M059J (cell line): ENCODE data around the gene MYL6B. TPM values are rescaled to one million over a fixed set of nuclear protein-coding genes. Genes with fewer than 3 reads are reported as not detected.
A peak's percentile ranks its signal among the peaks of the same experiment; 100 is the strongest.

Source experiments
- DNase-seq: peaks from one replicate; pipeline ENCODE4 v3.0.0-alpha.2; 2012; ENCODE audit warnings: low read depth
- total RNA-seq: library from RNA; depleted of rRNA; stranded (reverse); fragments of >200 nt; shearing (Covaris generic); gene quantifications from 2 replicates; pipeline ENCODE4 v1.2.3, GENCODE V29; 2014

Gene MYL6B
- total RNA-seq, 1 experiment from 2014 or later: 84.5 TPM

DNA sequence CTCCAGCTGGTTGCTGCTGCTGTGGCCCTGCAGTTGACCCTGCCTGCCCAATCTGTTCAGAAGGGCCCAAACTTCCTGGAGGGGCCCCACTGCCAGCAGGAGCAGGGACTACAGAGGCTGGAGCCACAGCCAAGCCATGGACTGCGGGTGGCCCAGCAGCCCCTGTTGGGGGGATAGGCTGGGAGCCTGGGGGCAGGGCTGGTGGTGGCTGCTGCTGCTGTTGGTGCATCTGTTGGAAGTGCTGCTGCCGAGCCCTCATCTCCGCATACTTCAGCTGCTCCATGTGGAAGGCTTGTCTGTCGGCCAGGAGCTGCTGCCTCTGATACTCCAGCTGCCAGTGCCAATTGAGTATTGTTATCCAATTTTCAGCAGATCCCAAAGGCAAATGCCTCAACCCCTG lies 13.0 kb downstream of the MYL6B start:
- no peak for DNase-seq

DNA sequence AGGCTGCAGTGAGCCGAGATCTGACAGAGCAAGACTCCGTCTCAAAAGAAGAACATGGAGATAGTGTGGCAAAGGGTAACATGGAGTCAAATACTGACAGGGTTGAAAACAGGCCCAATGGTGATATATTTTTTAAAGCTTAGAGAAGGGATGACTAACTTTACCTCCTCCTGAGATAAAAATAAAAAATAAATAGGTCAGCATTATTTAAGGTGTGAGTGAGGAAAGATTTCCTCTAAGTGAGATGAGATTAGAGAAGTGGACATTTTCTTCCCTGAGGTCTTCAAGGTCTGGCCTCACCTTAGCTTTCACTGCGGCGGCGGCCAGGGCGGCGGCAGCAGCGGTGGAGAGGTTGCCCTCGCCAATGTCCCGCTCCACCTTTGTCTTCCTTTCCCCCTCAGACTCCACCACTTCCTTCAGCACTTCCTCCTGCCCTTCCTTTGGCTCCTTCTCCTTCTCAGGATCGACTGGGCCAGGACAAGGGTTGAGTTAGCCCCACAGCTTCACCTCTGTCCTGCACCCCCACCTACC lies 16.9 kb downstream of the MYL6B start:
- no peak for DNase-seq

DNA sequence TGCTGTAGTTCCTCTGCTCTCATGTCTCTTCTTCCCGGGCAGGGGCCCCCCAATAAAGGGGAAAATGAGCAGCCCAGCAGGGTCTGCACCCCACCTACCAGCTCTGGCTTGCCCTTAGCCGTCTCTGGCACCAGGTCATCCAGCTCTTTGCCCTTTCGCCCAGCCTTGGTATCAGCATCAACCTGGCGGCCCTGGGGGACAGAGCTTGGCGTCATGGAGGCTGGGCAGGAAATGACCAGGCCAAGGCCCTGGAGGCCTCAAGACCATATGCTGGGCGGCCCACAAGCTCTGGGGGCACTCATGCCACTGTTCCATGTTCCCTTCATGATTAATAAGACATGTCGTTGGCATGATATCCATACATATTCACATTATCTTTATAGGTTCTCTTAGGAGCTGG lies 20.5 kb downstream of the MYL6B start:
- no peak for DNase-seq

DNA sequence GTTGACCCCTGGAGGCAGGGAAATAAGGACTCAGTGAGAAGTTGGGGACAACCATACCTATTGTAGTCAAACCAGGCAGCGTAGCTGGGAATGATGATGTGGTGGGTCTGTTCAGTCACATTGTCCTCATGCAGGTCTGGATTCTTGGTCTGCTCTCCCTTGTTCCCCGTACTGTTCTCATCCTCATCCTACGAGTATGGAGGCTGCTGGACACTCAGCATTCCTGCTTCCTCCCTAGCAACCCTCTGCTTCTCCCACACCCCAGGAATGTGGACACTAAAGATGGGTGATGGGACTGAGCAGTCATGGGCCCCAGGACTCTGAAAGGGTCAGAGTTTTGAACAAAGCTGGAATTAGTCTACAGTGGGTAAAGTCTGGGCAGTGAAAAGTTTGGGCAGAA lies 26.0 kb downstream of the MYL6B start:
- no peak for DNase-seq

DNA sequence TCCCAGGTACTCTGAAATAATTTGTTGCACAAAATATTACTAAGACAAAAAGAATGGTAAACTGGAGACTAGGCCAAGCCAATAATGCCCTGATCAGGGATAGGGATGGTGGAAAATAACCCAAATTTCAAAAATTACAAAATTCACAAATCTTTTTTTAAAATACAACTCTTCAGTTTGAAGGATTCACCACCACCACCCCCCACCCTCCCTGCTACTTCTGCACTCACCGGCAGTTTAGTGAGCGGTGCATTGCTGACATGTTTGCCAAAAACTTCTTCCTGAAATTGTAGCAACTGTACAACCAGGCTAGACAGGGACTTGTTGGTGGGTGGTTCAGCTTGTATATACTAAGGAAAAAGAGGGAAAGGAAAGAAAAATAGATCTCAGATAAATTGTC lies 34.6 kb downstream of the MYL6B start:
- no peak for DNase-seq

DNA sequence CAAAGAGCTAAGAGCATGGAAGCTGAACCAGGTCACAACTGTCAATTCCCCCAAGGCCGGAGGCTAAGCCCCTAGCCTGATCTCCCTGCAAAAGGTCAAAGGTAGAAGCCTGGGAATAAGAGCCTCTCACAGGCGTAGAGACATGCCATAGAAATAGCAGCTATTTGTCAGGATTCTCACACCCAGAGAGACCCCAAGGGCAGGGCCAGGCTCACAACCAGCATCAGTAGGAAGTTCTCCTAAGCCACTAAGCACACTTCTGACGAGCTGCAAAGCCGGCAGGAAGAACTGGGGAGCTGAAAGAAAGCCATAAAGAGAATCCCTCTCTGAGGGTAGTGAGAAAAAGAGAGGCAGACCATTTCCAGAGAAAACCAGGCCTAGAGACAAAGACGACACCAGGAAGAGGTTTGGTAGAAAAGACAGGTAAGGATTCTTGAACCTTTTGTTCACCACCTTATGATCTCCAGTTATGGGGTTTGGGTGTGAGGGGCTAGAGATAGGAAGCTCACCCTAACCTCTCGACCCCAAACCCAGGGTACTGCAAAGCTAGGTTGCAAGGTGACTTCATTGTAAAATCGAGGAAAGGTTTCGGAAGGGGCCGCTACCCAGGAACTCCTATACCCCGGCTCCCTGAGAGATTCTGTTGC lies 35.9 kb downstream of the MYL6B start:
- DNase-seq: no peak

DNA sequence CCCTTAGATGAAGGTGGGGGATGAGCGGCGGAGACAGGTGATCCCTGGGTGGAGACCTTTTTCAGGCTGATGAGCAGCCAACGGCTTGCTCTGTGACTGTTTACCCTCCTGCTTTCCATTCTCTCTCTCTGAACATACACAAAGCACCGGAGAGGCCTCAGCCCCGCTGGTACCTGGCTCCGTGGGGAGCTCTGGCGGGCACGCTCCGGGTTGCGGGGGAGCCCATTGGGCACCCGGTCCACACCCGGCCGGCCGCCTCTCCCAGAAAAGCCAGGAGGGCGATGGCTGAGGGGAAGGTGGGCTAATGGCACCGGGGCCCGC lies 36.4 kb downstream of the MYL6B start:
- no peak for DNase-seq

DNA sequence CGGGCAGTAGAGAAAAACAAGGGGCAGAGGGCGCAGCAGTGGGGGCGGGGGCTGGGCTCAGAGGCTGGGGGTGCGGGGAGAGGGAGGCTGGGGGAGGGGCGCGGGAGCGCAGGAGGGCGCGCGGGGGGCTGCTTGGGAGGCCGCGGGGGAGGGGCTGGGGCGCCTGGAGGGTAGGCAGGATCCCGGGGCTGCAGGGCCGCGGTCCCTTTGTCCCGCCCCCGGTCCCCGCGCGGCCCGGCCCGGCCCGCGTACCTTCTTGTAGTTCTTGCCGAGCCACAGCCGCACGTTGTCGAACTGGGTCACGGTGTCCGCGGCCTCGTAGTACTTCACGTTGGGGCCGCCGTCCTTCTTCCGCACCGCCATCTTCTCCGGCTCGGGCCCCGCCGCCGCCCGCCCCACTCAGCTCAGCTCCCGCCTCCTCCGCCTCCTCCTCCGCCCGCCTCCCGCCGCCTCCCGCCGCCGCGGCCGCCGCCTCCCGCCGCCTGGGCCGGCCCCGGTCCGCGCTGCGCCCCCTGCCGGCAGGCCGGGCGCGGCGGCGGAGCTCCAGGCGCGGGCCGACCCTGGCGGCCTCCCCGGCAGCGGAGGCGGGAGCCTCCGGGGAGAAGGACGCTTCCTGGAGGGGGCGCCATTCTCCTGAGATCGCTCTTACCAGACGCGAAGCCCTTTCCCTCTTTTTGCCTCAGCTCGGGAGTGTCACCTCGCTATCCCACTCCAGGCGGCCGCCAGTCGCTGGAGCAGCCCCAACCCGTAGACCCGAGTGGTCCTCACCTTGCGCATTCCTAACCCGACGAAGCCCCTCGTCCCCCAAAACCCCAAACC lies 36.9 kb downstream of the MYL6B start, which contains the start of gene SMARCC2:
TSS of gene SMARCC2 (minus strand) at position 385 of the 819 bp plus-strand sequence. CDS start at position 363, 22 bp downstream.
- DNase-seq: peak; percentile 82

DNA sequence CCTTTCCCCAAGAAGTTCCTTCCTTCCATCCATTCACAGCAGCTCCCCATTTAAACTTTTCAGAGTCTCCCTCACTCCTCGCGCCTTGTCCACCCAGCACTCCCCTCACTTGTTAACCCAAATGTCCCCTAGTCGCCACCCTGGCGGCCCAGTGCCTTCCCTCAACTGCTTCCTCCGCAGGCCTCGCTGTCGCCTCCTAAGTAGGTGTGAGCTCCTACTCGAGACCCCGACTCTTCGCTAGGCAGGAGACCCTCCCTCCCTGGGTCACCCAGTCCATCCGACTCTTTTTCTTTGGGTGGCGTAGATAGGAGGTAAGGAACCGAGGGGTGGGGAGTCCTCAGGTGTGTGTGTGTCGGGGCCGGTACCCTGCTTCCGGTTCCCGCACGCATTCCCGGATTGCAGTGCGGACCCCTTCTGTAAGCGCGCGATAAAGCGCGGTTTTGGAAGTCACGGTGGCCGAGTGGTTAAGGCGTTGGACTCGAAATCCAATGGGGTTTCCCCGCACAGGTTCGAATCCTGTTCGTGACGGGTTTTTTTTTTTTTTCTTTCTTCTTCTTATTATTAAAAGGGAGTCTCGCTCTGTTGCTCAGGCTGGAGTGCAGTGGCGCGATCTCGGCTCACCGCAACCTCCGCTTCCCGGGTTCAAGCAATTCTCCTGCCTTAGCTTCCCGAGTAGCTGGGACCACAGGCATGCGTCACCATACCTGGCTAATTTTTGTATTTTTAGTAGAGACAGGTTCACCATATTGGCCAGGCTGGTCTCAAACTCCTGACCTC lies 37.7 kb downstream of the MYL6B start:
- DNase-seq: peak; percentile 86

DNA sequence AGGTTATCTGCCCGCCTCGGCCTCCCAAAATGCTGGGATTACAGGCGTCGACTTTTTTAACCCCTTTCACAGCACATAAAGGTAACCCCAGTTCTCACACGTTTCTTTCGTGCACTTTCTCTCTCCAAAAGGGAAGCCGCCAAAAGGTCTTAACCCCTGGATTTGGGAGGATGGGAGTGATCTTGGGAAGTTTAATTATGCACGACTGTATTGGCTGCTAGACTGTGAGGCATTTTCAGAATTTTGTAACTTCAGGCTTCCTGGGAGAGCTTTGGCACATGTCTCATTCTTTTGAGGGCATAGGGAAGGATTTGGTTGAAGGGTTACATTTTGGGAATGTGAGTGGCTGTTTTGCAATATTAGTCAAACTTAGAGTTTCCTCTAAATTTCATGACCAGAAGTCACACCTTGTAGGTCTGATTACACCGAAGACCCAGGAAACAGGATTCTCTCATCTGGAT lies 38.3 kb downstream of the MYL6B start:
- no peak for DNase-seq

DNA sequence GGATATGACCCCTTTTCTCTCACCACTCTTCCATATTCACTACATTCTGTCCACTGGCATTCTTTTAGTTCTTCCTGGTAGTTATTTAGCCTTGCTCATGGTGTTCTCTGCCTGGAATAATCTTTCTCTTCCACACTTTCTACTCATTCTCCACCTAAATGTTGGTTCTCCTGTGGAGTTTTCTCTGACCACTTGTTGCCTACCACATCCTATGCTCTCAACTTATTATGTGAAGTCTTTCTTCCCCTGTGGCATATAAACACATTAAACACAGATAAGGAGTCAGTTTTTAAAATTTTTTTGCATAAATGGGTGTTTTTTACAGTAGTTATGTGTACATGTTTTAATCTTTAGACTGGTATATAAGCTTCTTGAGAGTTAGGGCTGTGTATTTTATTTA lies 40.2 kb downstream of the MYL6B start:
- no peak for DNase-seq

DNA sequence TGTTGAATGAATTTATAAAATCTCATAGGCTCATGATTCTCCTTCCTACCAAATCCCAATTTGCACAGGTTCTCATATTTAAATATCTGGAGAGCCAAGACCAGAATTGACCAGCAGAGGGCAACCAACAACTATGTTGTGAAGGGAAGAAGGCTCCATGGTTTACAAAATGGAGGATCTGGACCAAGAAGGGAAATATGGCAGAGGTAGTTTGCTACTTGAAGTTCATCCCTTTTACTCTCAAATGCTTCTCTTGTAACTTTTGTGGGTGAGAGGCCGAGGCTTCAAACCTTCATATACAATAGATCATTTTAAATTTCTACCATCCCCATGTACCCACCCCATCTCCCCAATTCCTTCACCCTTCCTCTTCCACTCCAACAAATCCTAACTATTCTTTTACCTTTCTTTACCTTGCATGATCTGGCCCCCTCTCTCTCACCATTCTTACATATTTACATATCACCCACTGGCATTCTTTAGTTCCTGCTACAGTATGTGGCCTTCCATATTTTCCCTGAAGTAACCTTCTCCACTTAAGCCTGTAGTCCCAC lies 40.7 kb downstream of the MYL6B start:
- peak; percentile 84 for DNase-seq

DNA sequence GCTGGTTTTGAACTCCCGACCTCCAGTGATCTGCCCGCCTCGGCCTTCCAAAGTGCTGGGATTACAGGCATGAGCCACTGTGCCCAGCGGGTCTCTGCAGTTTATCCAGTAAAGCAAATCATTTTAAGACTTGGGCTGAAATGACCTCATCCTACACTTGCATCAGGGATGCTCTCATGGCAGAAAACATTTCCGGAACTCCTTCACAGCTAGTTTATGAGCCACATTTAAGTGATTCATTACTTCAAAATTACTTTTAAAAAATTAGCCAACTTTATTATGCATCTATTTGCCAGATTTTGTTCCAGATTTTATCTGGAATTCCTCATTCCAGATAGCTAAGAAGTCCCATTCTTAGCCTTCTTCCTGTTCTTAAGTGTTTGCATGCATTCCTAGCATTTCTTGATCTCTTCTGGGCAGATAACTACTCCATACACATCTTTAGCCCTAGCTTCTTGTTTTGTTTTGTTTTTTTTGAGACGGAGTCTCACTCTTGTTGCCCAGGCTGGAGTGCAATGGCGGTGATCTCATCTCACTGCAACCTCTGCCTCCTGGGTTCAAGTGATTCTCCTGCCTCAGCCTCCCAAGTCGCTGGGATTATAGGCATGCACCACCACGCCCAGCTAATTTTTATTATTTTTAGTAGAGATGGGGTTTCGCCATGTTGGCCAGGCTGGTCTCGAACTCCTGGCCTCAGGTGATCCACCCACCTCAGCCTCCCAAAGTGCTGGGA lies 44.6 kb downstream of the MYL6B start:
- peak; percentile 94 for DNase-seq

DNA sequence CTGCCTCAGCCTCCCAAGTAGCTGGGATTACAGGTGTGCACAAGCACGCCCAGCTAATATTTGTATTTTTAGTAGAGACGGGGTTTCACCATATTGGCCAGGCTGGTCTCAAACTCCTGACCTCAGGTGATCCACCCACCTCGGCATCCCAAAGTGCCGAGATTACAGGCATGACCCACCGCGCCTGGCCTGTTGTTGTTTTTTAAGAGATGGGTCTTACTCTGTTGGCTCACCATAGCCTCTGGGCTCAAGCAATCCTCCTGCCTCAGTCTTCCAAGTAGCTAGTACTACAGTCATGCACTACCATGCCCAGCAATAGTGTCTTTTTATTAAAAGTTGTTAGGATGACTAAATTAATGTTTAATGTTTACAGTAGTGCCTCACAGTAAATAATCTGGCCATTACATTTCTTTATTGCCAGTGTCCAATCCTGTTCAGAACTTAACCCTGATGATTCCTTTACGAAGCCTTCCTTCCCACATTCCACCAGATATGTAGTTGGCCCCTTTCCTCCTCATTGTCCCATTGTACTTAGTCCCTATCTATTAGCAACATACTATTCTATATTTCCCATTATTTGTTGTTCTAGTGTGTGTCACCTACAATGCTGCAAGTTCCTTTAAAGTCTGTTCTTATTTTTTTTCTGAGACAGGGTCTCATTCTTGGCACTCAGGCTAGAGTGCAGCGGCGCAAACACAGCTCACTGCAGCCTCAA lies 45.7 kb downstream of the MYL6B start:
- no peak for DNase-seq

DNA sequence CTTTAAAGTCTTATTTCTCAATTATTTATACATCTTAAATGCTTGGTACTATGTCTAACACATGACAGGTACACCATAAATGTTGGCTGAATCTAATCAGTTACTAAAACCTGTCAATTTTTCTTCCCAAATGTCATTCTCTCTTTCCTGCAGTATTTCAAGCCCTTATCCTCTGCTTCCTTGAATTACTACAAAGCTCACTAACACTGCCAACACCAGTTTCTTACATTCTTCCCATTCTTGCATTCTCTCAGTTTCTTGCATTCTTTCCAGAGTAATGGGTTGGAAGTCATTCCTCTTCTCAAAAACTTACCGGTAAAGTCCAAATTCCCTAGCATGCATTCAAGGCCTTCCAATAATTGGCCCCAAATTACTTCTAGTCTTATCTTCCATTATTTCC lies 46.4 kb downstream of the MYL6B start:
- no peak for DNase-seq

DNA sequence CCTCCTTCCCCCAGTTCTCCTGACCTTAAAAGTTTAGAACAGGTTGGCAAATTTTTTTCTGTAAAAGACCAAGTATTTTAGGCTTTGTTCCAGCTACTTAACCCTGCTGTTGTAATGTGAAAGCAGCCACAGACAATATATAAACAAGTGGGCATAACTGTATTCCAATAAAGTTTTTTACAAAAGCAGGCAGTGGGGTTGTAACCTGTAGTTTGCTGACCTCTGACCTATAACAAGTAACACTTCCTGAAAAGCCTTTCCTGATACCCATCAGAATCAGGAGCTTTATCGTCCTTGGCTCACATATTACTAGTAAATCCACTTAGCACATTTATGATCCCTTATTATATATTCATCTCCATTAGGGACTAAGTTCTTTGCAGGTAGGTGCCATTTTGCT lies 50.0 kb downstream of the MYL6B start:
- DNase-seq: peak; percentile 23

DNA sequence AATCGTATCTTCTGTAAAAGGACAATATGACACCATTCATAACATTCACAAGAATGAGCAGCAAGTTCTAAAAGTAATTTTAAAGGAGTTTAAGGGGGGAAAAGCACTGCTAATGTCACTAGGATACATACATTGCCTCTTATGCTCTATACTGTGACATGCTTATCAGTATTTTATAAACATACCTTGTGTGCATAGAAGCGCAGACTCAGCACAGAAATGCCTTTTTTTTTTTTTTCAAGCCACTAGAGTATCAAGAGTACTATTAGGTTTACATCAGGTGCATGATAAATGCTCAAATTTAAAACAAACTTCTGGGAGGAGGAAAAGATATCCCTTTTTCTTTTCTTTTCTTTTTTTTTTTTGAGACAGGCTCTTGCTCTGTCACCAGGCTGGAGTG lies 50.5 kb downstream of the MYL6B start:
- no peak for DNase-seq

DNA sequence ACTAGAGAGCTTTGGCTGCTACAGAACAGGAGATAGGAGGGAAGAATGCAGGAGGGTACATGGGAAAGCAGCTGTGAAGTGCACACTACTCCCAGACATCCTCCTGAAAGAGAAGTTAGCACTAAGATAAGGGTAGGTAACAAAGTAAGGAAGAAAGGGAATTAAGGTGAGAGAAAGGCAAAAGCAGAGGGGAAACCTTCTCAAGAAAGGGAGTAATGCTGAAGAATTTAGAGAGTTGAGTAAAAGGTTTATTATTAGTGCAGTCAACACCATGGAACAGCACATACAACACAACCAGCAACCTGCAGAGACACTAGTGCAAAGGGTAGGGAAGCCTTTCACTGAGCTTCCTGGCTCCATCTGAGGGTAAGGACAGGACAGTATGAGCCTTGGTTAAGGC lies 51.9 kb downstream of the MYL6B start:
- DNase-seq: no peak

DNA sequence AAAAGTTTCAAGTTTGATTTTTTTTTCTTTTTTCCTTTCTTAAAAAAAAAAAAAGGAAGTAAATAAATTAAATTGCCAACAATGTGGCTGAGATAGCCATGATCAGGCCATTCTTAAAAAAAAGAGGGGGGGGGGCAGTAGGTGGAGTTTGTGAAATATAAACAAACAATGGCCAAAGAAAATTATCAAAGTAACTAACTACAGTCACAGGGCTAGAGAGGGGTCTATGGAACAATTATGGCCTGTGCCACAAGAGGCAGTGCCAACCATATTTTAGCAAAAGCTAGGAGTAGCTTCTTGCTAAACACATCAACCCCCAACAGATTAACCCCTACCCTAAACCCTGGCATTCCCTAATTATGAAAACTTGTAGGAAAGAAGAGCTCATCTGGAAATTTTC lies 53.1 kb downstream of the MYL6B start:
- no peak for DNase-seq

DNA sequence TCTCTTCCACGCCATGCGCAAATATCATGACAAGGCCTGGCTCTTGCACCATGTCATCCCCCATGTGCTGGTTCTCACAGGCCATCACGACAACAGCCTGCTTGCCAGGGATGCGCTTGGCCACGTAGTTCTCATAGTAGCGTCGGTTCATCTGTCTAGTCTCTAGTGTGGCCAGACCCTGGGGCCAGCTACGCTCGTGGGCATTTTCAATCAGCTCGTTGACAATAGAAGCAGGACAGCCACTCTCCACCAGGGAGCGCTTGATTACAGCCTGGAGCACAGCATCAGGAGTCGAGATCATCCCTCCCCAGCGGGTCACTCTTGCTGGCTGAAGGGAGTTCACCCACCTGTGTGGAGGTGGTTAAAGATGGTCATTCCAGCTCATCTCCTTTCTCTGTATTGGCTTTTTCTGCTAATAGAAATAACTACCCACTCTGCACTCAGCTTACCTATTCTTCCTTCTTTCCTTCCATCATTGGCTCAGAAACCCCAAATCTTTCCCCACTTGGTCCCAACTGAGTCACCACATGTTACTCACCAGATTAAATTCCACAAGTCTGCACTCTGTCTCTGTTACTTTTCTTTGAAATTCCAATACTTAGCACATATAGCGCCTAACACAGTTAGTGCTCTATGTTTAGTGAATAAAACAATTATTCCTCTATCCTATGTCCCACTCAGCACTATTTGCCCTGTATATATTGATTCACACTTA lies 54.2 kb downstream of the MYL6B start:
- DNase-seq: peak; percentile 41
